ENCODE measurements around the gene PPFIBP1. TPM values are rescaled to one million over a fixed set of nuclear protein-coding genes. Genes with fewer than 3 reads are reported as not detected.

The PPFIBP1 gene
- total RNA-seq, result 292 TPM
- long read RNA-seq, full-length matches to known transcripts, result 4 of 186 reads
- long read RNA-seq, partial matches to known transcripts, result 77 of 186 reads
- long read RNA-seq, other reads (novel, unspliced or antisense), result 105 of 186 reads

DNA sequence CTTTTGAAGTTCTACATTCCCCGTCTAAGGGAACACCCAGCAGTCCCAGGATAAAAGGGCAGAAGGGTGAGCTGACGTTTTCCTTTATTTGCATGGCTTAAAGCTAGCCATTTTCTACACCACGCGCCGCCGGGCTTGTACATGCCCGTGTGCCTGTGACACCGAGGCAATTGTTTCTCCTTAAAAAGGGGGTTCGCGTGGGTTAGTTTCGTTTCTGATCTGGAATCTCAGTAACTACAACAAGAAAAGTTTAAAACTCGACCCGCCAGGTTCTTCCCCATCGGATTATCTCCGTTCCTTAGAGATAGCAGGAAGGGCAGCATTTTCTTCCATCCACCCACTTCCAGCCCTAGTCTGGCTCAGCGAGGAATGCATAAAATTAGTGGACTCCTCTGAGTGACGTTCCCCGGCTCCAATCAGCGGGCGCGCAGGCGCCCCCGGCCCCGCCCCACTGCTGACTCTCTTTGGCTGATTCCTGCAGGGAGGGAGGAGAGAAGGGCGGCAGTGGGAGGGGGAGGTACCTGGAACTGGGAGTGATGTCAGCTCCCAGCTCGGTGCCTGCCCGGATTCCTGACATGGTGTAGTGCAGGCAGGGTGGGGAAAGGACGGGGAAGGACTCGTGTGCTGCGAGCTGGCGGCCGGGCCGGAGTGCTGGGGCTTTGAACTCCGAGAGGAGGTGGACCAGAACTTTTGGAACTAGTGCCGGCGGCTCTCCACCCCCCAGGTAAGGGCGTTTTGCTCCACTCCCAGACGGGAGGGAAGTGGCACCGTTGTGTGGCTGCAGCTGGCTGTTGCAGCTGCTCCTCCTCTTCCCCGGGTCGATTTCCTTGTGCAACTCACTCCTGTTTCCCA, at the start of gene PPFIBP1:
PPFIBP1 (plus strand) TSS at position 565 of the 852 bp plus-strand sequence. CDS start 109,191 bp downstream, outside the sequence.
- ATAC-seq (ENCODE audit: poor library complexity) (peak; percentile 98), DNase-seq (peak; percentile 99)
- intact Hi-C loops (cut with DNase I), result loop anchor here (5.0 kb wide), 1 partner anchor 123 kb away; no protein-coding TSS in a partner anchor

DNA sequence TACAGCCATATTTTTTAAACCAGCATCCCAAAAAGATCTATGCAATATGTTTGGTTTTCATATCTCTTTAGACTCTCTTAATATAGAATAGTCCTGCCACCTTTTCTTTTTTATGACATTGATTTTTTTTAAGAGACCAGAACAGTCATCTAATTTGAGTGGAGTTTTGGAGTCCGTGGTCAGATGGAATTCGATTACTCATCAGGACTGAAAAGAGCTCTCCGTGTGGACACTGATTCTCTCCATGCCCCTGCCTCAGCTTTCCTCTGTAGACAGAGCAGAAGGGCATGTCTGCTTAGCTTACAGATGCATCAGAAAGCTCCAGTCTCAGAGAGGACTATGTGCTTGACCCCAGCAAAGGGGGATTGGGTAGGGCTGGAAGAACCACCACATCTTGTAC, 49.7 kb upstream of the PPFIBP1 start:
- intact Hi-C loops (cut with DNase I), result no loop called here
- no peak for DNase-seq
- ATAC-seq (ENCODE audit: poor library complexity), result no peak

DNA sequence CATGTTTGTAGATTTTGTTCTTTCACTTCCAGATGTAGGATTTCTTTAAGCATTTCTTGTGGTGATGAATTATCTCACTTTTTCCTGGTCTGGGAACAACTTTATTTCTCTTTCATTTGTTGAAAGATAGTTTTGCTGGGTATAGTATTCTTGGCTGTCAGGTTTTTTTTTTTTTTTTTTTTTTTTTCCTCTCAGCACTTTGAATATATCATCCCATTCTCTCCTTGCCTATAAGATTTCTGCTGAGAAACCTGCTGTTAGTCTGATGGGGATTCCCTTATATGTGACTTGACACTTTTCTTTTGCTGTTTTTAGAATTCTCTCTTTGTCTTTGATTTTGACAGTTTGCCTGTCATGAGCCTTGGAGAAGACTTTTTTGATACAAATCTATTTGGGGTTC, 47.0 kb upstream of the PPFIBP1 start:
- intact Hi-C loops (cut with DNase I), result no loop called here
- DNase-seq (no peak), ATAC-seq (ENCODE audit: poor library complexity) (no peak)

DNA sequence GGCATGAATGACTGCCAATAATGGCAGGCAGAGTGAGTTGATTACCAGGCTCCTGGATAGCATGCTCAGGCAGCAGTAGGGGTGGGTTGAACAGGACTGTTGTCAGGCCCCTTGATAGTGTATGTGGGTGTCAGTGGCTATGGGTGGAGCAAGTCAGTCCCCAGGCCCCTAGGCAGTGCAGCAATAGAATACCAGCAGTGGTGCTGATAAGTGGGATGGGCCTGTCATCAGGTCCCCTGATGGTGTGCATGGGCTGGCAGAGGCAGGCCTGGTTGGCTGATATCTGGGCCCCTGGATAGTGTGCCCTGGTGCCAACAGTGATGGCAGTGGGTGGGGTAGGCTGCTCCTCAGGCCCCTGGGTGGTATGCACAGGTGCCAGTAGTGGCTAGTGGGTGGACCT, 45.1 kb upstream of the PPFIBP1 start:
- intact Hi-C loops (cut with DNase I), result no loop called here
- DNase-seq (no peak), ATAC-seq (ENCODE audit: poor library complexity) (peak; percentile 43)

DNA sequence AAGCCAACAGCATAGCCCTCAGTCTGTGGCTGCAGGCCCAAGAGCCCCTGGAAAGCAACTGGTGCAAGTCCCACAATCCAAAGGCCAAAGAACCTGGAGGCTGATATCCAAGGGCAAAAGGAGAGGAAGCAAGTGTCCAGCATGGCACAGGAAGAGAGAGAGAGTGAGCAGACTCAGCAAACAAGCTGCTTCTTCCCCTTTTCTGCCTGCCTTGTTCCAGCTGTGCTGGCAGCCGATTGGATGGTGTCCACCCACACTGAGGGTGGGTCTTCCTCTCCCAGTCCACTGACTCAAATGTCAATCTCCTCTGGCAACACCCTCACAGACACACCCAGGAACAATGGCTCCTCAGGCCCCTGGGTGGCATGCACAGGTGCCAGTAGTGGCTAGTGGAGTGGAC, 44.0 kb upstream of the PPFIBP1 start:
- ATAC-seq (ENCODE audit: poor library complexity) (no peak), DNase-seq (no peak)
- intact Hi-C loops (cut with DNase I), result no loop called here

DNA sequence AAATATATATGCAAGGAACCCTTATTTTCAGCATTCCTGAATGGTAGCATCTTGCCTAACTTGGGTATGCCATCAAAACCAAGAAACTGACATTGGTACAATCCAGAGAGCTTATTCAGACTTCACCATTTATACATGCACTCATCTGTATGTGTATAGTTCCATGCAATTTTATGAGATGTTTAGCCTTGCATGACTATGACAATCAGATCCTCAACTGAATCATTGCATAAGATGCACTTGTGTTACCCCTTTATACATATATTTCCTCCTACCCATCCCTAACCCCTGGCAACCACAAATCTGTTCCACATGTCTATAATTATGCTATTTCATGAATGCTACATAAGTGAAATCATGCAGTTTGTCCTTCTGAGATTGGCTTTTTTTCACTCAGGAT, 37.0 kb upstream of the PPFIBP1 start:
- DNase-seq (no peak), ATAC-seq (ENCODE audit: poor library complexity) (no peak)
- intact Hi-C loops (cut with DNase I), result no loop called here

DNA sequence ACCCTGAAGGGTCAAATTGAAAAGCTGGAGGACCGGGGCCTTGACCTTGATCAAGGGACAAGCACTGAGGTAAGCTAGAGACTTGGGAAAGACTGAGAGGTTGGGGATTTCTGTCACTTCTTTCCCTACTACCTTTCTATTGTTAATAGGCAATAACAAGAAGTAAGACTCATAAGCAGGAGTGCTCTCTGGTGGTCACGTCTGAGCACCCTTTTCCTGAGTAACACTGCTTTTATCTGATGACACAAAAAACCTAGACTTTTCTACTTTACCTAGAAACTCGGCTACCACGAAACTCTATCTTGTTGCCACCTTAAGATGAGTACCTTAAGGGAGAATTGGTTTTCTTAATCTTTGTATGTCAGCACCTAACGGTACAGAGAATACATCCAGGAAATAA, 35.5 kb upstream of the PPFIBP1 start:
- ATAC-seq (ENCODE audit: poor library complexity) (no peak), DNase-seq (no peak)
- intact Hi-C loops (cut with DNase I), result no loop called here

DNA sequence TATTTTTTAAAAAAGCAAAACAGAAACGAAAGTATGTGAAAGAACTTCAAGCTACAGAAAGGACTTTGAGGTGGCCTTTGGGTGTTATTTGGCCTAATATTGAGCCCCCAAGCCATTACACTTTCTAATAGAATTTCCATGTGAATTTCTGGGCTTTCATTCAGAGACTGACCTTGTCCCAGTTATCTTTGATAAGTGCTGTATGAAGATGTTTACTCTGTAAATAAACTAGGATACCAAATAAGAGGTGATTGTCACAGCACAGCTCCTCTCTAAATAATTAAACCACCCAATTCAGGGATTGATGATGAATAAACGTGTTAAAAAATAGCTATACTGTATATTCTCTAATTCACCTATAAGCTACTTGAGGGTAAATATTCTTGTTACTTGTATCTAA, 32.8 kb upstream of the PPFIBP1 start:
- ATAC-seq (ENCODE audit: poor library complexity), result no peak
- no peak for DNase-seq
- intact Hi-C loops (cut with DNase I), result no loop called here

DNA sequence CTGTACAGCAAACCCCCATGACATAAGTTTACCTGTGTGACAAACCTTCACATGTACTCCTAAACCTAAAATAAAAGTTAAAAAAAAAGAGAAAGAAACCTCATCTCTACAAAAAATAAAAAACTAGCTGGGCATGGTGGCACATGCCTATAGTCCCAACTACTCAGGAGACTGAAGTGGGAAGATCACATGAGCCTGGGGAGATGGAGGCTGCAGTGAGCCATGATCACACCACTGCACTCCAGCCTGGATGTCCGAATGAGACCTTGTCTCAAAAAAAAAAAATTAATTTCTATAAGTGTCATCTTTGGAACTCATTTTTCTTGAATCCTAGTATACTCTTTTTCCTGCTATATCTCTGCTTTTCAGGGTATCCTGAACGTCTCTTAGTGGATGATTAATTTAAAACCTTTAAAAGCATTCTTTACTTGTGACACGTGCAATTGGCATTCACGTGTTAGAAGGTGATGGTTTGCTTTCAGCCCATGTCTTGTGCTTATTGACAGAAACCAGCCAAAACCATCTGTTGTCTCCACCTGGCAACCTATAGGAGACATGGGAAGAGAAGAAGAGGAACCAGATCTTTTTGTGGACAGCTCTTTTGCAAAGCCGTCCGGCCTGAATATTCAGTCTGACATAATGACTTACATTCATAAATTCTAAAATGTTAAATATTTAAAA, 30.6 kb upstream of the PPFIBP1 start:
- intact Hi-C loops (cut with DNase I), result no loop called here
- ATAC-seq (ENCODE audit: poor library complexity) (no peak), DNase-seq (no peak)

DNA sequence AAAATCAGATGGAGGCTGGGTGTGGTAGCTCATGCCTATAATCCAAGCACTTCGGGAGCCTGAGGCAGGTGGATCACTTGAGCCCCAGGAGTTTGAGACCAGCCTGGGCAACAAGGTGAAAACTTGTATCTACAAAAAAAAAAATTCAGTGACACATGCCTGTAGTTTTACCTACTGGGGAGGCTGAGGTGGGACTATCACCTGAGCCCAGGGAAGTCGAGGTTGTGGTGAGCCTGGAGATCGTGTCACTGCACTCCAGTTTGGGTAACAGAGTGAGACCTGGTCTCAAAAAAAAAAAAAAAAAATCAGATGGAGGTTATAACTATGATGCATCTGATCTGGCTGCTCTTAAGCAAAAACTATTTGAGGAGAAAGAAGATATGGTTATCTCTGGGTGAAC, 26.6 kb upstream of the PPFIBP1 start:
- DNase-seq, result no peak
- intact Hi-C loops (cut with DNase I), result no loop called here
- no peak for ATAC-seq (ENCODE audit: poor library complexity)

DNA sequence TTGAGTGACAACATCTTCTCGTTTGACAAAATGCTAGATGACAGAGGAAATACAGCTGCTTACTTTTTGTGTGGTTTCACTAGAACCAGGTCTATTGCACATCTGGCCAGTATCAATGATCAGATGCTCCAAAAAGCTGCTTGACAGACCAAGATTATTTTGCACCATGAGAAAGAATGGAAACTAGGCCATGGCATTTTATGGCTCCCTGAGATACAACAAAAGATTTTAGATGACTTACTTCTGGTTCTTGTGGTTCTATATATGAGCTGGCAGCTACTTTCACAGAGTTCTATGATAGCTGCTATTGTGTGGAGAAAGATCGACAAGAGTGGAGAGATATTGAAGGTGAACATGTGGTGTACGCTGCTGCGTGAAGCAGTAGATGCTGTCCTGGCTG, 25.9 kb upstream of the PPFIBP1 start:
- no peak for ATAC-seq (ENCODE audit: poor library complexity)
- intact Hi-C loops (cut with DNase I), result no loop called here

DNA sequence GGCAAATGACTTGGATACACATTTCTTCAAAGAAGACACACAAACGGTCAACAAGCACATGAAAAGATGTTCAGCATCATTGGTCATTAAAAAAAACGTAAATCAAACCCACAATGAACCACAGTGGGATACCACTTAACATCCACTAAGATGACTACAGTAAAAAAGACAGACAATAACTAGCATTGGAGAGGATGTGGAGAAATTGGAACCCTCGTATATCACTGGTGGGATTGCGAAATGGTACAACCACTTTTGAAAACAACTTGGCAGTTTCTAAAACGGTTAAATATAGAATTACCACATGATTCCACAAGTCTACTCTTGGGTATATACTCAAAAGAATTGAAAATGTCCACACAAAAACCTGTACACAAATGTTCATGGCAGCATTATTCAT, 25.2 kb upstream of the PPFIBP1 start:
- no peak for ATAC-seq (ENCODE audit: poor library complexity)
- DNase-seq, result no peak
- intact Hi-C loops (cut with DNase I), result no loop called here

More for the DNA sequence above, 25.9 kb upstream of the PPFIBP1 start:
- no peak for DNase-seq

DNA sequence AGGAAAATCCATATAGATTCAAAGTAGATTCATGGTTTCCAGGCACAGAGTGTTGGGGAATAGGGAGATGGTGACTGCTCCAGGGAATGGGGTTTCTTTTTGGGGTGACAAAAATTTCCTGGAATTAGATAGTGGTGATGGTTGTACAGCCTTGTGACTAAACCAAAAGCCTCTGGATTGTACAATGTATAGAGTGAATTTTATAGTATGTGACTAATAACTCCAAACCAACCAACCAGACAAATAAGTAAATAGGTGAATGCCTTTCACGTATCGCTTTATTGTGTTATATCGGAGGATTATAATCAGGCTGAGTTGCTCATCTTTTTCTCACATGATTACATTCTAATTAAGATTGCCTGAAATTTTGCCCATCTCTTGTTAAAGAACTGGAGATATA, 24.6 kb upstream of the PPFIBP1 start:
- no peak for DNase-seq
- intact Hi-C loops (cut with DNase I), result no loop called here
- no peak for ATAC-seq (ENCODE audit: poor library complexity)

DNA sequence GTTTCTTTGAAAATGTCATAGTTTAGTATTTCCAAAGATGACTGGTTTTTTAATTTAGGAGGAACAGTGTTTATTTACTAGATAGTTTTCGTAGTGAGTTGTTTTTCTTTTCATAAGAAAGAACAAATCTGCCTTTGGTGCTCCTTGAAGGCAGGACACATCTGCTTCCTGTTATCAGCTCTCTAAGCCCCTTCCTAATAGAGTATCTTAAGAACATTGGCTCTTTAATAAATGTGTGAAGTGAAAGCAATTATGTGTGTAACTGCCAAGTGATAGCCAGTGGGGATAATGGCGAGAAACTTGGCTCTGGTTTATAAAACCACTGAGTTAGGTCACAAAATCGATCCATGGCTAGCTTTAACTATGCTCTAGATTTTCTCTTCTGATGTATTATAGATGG, 23.5 kb upstream of the PPFIBP1 start:
- DNase-seq (no peak), ATAC-seq (ENCODE audit: poor library complexity) (no peak)
- intact Hi-C loops (cut with DNase I), result no loop called here

DNA sequence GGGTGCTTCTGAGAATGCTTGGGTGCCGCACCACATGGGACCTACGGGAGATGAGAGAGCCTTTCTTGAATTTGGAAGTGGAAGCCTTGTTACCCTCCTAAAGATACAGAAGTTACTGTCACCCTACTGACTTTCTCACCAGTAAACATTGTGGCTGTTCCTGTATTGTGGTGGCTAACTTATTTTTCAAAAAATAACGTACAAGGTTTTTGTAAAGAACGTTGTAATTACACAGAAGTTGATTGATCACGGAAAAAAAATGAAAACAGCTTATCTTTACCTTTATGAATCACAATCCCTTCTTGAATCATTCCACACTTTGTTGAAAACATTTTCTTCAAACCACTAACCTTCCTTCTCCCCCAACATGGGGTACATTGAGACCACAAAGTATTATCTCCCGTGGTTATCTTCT, 22.0 kb upstream of the PPFIBP1 start:
- intact Hi-C loops (cut with DNase I), result no loop called here
- ATAC-seq (ENCODE audit: poor library complexity) (no peak), DNase-seq (no peak)

DNA sequence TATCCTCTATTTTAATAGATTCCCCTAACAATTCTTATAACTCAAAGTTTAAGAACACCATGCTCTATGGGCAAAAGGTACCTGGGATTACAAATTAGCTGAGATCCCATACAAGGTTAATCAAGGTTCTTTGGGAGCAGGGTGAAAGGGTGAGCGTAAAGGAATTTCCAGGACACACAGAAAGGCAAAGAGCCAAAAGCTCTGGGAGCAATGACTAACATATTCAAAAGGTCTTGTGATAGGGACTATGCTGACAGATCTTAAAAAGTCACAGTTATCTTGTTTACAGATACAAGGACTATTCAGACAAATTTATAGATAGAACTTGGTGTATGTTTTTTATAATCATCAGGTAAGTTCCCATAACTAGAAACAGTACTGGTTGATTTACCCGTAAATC, 19.5 kb upstream of the PPFIBP1 start:
- no peak for DNase-seq
- peak; percentile 61 for ATAC-seq (ENCODE audit: poor library complexity)
- intact Hi-C loops (cut with DNase I), result no loop called here

DNA sequence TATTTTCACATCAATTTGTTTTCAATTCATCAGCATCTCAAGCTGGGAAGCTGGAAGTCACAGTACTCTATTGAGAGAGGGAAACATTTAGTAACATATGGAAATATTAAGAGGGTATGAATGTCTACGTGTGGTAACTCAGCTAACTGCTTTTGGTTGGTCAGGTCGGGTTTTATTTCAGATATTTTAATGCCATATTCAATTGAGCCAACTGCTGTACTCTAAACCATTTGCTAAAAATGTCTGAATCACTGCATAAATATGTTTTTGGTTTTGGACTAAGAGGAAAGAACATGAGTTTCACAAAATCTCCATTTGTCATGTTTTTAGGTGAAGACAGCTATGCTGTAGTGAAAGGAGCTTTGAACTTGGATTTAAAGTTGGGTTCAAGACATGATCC, 18.9 kb upstream of the PPFIBP1 start:
- DNase-seq, result no peak
- ATAC-seq (ENCODE audit: poor library complexity), result no peak
- intact Hi-C loops (cut with DNase I), result loop anchor here (5.0 kb wide), 1 partner anchor 78 kb away; no protein-coding TSS in a partner anchor

DNA sequence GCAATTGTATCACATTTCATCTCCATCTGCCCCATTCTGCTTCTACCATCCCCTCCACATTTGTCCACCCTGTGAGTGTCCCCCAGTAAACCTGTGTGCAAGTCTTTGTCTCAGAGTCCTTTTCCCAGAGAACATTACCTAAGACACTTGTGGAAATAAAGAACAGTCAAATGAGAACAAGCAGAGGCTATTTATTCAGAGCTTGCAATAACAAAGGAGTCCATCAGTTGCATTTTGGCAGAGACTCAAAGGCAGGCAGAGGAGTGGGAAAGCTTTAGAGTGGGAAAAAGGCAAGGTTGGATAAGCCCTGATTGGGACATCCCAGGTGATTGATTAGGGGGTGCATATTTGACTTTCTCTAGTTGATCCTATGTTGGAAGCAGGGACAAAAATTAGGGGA, 18.2 kb upstream of the PPFIBP1 start:
- DNase-seq (no peak), ATAC-seq (ENCODE audit: poor library complexity) (peak; percentile 47)
- intact Hi-C loops (cut with DNase I), result loop anchor here (5.0 kb wide), 1 partner anchor 78 kb away; no protein-coding TSS in a partner anchor

DNA sequence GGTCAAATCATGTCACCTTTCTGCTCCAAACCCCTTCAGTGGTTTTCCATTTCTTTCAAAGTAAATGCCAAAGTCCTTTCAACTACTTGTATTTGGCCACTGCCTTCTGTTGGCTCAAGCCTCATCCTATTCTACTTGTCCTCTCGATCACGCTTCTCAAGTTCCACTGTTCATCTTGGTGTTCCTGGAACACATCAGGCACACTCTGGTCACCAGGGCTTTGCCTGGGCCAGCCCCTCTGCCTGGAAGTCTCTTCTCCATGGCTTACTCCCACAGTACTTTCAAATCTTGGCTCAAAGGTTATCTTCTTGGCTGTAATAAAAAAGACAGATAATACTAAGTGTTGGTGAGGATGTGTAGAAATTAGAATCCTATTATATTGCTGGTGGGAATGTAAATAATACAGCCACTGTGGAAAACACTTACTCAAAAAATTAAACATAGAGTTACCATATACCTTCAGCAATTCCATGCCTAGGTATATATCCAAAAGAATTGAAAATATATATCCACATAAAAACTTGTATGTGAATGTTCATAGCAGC, 17.3 kb upstream of the PPFIBP1 start:
- ATAC-seq (ENCODE audit: poor library complexity) (peak; percentile 90), DNase-seq (peak; percentile 78)

More for the DNA sequence above, 17.3 kb upstream of the PPFIBP1 start:
- intact Hi-C loops (cut with DNase I), result loop anchor here (5.0 kb wide), 1 partner anchor 79 kb away; no protein-coding TSS in a partner anchor
